GM19023 (cell line): ENCODE results near the gene NPIPB9.
A peak's percentile ranks its signal among the peaks of the same experiment; 100 is the strongest.
"Not testable (repeated sequence)": the region's sequence is repeated elsewhere in the genome, so short reads cannot be mapped to it uniquely, and the experiment has no call there.

Experiments used
- ATAC-seq: cut with Tn5 transposase; IDR thresholded peaks from one replicate; pipeline ENCODE4 v1.9.1; 2021; ENCODE audit warnings: mild to moderate bottlenecking, moderate library complexity; ENCODE audit not compliant: unreplicated experiment

The NPIPB9 gene

DNA sequence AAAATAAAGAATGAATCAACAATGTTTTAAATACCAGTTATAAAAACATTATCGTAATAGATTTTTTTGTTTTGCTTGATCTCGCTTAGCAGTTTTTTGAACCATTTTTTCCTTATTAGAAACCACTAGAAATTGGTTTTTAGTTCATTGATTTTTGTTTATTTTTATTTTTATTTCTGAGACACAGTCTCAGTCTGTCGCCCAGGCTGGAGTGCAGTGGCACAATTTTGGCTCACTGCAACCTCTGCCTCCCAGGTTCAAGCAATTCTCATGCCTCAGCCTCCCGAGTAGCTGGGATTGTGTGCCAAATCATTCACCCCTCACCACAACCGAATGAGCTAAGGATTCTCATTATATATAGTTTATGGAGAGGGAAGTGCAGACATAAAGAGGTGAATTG is at the start of gene NPIPB9:
NPIPB9 (plus strand) TSS at position 301 of the 400 bp plus-strand sequence.
- not testable (repeated sequence) for ATAC-seq

- ATAC-seq: not testable (repeated sequence)
Observed at GRCh38 chr16:28704246-28704645, 47.3 kb upstream of the NPIPB9 start.

- ATAC-seq: peak; percentile 98
Observed at GRCh38 chr16:28711220-28712083, 40.1 kb upstream of the NPIPB9 start, which contains the start of gene EIF3C. Gene EIF3C, plus strand, starts transcription at chr16:28711464. Its CDS starts 223 bp downstream, at chr16:28711687.

DNA sequence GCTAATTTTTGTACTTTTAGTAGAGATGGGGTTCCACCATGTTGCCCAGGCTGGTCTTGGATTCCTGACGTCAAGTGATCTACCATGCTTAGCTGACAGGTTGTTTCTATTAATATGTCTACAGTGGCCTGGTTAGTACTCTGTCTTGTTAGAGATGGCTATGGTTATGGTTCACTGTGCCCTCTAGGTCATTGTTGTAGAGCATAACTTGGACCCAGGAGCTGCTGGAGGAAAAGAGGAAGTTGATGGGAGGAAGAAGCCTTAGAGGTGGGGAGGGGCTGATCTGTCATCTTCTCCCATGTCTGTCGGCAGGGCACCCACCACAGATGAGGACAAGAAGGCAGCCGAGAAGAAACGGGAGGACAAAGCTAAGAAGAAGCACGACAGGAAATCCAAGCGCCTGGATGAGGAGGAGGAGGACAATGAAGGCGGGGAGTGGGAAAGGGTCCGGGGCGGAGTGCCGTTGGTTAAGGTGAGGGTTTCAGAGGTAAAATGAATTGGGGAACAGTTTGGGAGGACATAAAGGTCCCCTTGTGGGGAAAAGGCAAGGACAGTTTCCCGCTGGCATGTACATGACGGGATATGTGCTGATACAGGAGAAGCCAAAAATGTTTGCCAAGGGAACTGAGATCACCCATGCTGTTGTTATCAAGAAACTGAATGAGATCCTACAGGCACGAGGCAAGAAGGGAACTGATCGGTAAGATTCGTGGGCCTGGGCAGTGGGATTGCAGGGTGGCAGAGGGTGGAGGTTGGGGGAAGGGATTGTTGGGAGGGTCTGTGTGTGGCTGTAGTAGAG is 28.5 kb upstream of the NPIPB9 start:
- not testable (repeated sequence) for ATAC-seq

DNA sequence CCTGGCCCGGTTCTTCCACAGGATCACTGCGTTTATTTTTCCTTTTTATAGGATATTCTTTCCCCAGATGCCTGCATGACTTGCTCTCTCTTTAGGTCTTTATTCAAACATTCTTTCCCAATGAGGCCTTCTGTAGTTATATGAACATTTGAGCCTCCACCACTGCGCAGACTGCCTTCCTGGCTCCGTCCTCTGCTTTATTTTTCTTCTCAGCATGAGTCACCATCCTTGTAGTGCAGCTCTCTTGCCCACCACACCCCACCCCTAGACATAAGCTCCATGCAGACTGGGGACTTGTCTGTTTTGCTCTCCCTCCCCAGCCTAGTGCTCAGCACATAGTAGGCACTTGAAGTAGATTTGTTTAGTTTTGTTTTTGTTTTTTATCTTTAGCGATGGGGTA is 20.3 kb upstream of the NPIPB9 start:
- not testable (repeated sequence) for ATAC-seq

DNA sequence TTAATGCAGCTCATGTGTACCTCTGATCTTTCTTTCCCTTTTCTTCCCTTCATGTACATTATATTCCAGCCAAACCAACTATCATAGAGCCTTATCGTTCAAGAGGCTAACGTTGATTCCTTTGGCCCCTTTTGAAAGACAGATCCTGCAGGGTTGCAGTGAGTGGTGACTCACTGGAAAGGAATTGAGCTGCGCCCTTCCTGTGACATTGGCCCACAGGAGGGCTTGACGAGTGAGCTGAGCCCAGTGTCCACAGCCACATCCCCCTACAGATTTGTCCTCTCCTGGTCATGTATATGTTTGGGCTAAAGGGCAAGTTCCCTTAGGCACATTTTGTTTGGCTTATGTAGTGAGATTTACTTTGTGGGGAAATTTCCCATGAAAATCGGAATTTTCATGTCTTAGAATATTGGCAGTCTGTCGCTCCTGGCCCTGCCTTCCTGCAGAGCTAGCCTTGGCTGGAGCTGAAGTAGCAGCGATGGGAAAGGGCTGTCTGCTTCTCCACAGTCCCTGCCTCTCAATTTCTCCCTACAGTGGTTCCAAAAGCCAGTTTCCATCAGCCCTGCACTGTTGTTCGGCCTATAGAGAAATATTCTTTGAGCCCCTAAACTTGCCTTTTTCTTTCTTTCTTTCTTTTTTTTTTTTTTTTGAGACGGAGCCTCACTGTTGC is 19.0 kb upstream of the NPIPB9 start:
- ATAC-seq: not testable (repeated sequence)

- ATAC-seq: not testable (repeated sequence)
Observed at GRCh38 chr16:28739787-28740186, 11.8 kb upstream of the NPIPB9 start.

DNA sequence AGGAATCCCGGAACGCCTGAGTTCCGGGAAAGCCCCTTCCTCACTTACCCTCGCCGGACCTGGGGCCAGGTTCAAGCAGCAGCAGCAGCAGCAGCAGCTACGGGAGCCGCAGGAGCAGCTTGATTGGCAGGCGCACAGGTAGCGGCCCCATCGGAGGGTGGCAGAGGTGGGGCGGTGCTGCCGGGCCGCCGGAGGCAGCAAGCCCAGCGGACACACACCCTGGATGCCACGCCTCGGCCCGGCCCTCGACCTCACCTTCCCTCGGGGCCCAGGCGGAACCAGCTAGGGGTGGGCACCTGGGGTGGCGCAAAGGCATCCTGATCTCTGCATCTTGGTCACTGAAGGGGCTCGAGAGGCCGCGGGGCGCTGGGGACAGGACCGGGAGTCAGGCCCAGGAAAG is 11.0 kb upstream of the NPIPB9 start:
- ATAC-seq: not testable (repeated sequence)

- ATAC-seq: not testable (repeated sequence)
Observed at GRCh38 chr16:28741295-28741694, 10.3 kb upstream of the NPIPB9 start.

DNA sequence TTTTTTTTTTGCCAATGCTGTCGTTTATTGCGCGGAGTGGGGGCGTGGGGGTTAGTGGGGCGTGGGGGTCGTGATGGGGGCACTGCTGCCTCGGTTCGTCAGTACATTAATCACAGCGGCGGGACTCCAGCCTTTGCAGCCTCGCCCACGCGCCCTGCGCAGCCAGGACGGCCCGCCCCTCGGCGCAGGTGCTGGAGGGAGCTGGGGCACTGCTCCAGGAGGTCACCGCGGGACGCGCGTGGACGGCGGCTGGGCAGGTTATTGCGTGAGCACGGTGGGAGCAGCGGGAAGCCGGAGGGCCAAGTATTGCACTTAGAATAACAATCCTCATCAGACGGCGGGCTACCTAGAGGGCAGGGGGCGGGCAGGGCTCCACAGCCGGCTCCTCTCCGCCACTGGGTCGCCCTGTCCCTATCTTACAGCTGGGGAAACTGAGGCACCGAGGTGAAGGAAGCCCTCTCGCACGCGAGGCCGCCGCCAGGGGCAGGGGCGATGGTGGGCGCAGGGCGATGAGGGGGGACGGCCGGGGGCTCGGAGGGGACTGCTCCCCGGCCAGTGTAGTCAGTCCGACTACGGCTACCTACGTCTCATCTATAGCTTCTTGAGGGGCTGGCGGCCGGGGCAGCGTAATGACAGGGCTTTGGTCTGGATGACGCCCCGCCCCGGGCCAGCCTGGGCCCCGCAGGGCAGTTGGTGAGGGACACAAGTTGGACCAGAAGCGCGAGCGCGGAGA is 4.8 kb upstream of the NPIPB9 start:
- ATAC-seq: not testable (repeated sequence)

DNA sequence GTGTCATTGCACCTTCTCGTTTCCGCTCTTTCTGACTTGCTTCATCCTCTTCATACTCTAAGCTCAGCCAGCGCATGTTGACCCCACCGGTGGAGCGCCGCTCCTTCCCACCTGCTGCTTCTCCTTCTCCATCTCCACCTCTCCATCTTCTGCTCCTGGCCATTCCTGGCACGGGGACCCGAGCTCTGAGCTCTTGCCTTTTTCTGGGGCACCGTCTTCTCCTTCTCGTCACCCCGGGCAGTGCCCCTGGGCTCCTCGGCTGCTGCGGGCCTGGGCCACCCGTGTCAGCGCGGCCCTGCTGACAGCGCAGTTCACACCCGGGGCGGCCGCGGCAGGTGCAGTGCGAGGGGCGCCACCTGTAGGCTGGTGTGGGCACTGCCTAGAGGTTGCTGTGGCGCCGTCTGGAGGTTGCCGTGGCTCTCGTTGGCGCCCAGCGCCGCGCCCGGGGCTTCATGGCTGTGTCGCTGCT is 1.6 kb upstream of the NPIPB9 start:
- ATAC-seq: peak; percentile 93

- ATAC-seq: peak; percentile 62
Observed at GRCh38 chr16:28750469-28751067, 1.0 kb upstream of the NPIPB9 start.

GRCh38 chr16:28781697-28782096 is 30.1 kb downstream of the NPIPB9 start:
- ATAC-seq: not testable (repeated sequence)

DNA sequence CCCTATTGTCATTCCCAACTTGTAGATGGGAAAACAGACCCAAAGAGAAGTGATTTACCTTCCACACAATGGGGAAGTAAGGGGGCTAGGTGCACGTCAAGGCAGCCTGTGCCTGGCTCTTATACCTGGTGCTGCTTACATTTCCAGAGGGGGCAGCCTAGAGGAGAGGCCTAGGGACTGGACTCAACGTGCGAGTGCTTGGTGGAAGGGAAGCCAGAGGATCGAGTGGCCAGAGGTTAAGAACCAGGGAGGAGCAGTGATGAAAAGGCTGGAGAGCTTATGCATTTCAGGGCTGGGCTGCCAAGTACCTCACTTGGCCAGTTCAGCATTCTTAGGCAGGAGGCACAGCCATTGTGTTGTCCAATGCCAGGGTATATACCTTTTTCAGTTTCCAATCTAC is 30.8 kb downstream of the NPIPB9 start:
- not testable (repeated sequence) for ATAC-seq

GRCh38 chr16:28802235-28803019 is 50.8 kb downstream of the NPIPB9 start:
- not testable (repeated sequence) for ATAC-seq

GRCh38 chr16:28807445-28808120 is 56.0 kb downstream of the NPIPB9 start:
- ATAC-seq: not testable (repeated sequence)

DNA sequence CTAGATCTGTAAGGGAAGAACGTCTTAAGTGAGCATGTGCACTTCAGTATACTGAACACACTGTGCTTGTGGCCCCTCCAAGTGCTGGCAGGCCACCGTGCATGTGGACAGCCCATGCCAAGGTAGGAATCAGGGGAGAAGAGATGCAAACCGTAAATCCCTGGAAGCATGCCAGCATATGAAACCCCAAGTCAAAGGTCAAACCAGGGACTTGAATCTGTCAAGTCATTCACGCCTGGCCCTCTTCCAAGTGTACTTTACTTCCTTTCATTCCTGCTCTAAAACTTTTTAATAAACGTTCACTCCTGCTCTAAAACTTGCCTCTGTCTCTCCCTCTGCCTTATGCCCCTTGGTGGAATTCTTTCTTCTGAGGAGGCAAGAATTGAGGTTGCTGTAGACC is 68.4 kb downstream of the NPIPB9 start:
- ATAC-seq: no peak

DNA sequence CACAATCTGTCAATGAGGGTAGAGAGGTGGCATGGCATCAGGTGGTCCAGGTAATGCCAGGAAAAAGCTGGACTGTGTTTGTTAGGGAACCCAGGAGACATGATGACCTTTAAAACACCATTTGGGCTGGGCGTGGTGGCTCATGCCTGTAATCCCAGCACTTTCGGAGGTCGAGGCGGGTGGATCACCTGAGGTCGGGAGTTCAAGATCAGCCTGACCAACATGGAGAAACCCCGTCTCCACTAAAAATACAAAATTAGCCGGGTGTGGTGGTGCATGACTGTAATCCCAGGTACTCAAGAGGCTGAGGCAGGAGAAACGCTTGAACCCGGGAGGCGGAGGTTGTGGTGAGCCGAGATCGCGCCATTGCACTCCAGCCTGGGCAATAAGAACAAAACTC is 69.0 kb downstream of the NPIPB9 start:
- ATAC-seq: not testable (repeated sequence)
